AG10803 (cell line): Measurements from ENCODE around the gene NOX4.

Experiments used
- DNase-seq: peaks from one replicate; pipeline ENCODE4 v3.0.0; 2010; ENCODE audit warnings: low read depth
- H3K4me3 ChIP-seq: 2 replicates; pipeline ENCODE4 v1.5.1; 2011; ENCODE audit warnings: mild to moderate bottlenecking, low read length, control low read depth
- CTCF ChIP-seq: conservative IDR thresholded peaks from 2 replicates; pipeline ENCODE4 v1.5.1; 2011; ENCODE audit warnings: mild to moderate bottlenecking, low read length, control low read depth, inconsistent platforms

Gene NOX4

GRCh38 chr11:89477175-89477574 lies 14.0 kb downstream of the NOX4 start:
- no peak for DNase-seq

GRCh38 chr11:89463266-89463780 lies 27.9 kb downstream of the NOX4 start:
- H3K4me3 ChIP-seq: no peak overlapping the region
- TF ChIP-seq CTCF: no peak

More at GRCh38 chr11:89477175-89477574, 14.0 kb downstream of the NOX4 start:
- TF ChIP-seq CTCF: no peak
- H3K4me3 ChIP-seq: no peak overlapping the region

DNA sequence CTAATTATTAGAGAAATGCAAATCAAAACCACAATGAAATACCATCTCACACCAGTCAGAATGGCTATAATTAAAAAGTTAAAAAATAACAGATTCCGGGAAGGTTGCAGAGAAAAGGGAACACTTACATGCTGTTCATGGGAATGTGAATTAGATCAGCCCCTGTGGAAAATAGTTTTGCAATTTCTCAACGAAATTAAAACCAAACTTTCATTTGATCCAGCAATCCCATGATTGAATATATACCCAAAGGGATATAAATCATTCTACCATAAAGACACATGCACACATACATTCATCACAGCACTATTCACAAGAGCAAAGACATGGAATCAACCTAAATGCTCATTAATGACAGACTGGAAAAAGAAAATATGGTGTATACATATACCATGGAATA lies 32.5 kb downstream of the NOX4 start:
- peak; percentile 72 for DNase-seq
- no peak overlapping the region for H3K4me3 ChIP-seq
- no peak for TF ChIP-seq CTCF

More at GRCh38 chr11:89463266-89463780, 27.9 kb downstream of the NOX4 start:
- DNase-seq: no peak

DNA sequence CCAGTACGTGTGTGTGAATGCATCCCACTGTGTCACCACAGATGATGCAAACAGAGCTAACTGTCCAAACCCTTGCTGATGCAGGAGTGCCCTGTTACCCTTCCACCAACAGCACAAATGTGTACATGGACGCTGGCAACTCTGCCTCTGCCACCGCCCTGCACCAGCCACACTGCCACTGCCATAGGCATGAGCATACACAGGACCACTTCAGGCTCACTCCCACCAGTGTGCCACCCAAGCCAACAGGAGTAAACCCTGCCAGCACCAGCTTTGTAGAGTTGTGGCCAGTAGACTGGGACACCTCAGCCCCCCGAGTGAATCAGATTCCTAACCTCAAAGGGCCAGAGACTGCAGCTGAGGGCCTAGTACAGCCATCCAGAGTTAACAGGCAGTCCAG lies 34.0 kb downstream of the NOX4 start:
- no peak for TF ChIP-seq CTCF
- no peak for DNase-seq
- no peak overlapping the region for H3K4me3 ChIP-seq

DNA sequence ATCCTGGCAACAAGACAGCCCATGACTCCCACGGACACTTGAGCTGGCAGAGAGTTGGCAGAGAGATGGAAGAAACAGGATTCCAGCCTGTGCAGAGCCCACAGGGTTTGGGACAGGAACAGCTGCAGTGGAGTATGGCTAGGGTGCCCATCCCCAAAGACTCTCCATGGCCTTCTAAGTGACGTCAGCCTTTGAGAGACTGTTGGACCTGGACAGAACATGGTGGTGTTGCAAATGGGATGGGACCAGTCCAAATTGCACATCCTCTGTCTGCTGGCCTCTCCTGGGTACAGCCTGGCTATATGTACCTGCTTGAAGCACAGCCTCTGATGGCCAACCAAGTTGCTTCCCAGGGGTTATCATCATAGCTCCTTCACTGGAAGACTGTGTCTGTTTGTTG lies 34.5 kb downstream of the NOX4 start:
- DNase-seq: no peak
- no peak overlapping the region for H3K4me3 ChIP-seq
- TF ChIP-seq CTCF: no peak

- H3K4me3 ChIP-seq: no peak overlapping the region
- no peak for TF ChIP-seq CTCF
- peak; percentile 14 for DNase-seq
Measured at GRCh38 chr11:89452780-89453179, 38.4 kb downstream of the NOX4 start.

DNA sequence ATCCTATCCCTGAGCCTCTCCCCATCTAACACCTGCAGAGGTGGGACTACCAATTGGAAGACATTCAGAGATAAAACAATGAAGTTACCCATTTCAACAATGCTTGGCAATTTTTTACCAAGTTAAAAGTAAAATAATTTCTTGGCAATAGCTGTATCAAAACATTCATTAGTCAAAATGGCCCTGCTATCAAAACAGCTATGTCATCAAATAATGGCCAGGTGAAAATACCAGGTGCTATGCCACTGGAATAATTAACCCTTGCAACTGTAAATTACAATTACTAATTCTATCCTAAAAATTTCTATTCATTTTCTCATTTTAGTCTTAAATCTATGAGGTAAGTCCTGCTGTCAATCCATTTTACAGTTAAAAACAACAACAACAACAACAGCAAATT lies 43.3 kb downstream of the NOX4 start:
- TF ChIP-seq CTCF: no peak
- H3K4me3 ChIP-seq: no peak overlapping the region
- no peak for DNase-seq
